Measurements from ENCODE around the gene MAST4.

The MAST4 gene

DNA sequence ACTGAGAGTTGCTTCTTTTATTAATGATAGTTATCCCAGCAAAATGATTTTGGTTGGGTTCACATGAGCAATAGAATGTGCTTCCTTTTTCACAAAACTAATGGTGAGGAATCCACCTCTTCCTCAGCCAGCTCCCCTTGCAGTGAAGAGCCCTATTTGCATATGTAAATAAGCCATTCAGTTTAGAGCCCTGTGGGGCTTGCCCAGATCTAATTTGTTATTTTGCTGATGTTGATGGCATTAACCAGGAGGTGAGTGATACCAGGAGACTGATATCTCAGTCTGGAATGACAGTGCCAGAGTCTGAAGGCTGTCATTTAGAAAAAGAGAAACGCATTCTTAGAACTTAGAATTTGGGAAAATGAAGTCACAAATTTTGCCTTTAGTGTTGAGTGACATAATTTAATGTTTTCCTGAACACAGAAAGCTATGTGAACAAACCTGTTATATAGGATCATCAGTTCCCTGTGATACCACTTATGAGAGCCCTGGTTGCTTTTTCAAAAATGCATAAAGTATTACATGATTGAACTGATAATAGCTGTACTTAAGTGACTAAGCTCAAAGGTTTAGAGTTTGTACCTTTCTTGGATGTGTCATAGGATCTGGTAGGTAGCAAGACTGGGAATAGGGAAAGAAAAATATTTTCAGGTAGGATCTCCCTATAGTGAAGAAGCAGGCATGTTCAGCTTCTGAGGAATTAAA is 271.6 kb downstream of the MAST4 start:
- no peak for DNase-seq (ENCODE audit: low read depth in 3 of 3, low spot score in 1 of 3)

DNA sequence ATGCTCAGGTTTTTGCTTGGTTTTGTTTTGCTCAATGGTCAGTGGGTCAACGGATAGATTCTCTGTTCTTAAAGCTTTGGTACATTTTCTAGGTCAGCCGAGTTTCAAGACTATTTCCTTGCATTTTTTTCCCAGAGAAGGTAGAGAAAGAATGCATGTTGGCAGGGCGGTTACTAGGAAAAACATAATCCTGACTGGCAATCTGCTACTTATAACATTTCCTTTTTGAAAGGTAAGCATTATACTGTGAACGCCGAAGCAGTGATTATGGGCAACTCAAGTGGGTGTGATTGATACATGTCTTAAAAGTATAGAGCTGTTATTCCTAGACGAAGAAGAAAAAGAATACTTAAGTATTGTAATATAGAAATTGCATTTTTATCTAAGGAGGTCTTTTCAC is 273.2 kb downstream of the MAST4 start:
- DNase-seq (ENCODE audit: low read depth in 3 of 3, low spot score in 1 of 3) = no peak

- no peak for DNase-seq (ENCODE audit: low read depth in 3 of 3, low spot score in 1 of 3)
Observed at GRCh38 chr5:66870708-66871107, 274.5 kb downstream of the MAST4 start.

DNA sequence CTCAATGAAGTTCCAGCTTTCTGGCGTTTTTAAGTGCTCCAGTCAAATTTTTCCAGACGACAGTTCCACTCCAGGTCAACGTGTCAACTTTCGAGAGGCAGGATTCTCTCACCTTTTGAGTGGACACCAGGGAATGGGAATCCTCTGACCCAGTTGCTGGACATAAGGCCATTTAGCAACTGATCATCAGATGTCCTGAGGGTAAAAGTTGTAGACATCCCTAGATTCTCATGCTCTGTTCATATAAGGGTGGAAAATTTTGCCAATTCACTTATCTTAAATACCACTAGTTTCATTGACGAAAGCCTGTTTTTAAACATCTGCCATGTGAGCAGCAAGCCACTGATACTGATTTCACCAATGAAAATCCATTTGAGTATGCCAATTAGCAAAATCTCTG is 275.5 kb downstream of the MAST4 start:
- DNase-seq (ENCODE audit: low read depth in 3 of 3, low spot score in 1 of 3) = no peak

GRCh38 chr5:66872736-66873331 is 276.6 kb downstream of the MAST4 start:
- no peak for DNase-seq (ENCODE audit: low read depth in 3 of 3, low spot score in 1 of 3)

- no peak for DNase-seq (ENCODE audit: low read depth in 3 of 3, low spot score in 1 of 3)
Observed at GRCh38 chr5:66874004-66874403, 277.8 kb downstream of the MAST4 start.

- DNase-seq (ENCODE audit: low read depth in 3 of 3, low spot score in 1 of 3) = no peak
Observed at GRCh38 chr5:66875315-66875714, 279.1 kb downstream of the MAST4 start.

DNA sequence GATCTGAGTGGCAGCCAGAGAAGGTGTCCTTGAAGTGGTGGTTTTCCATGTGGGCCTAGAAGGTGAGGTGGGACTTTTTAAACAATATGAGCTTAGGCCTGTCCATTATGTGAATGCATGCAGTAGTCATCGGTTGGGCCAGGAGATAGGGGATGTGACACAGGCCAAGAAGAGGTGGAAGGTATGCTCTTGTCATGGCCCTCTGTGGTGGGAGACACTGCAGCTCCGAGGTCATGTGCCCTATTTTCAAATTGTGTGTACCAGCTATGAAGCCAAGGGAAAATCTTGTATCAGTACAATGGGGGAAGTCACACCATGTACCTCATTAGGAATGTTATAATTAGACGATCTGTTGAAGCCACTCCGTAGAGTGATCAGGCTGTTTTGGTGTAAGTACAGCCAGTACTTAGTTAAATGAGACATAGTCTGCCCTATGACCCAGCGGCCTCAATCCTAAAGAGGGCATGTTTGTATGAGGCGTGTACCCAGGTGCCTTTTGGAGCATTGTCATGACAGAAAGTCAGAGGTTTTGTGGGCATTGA is 280.1 kb downstream of the MAST4 start:
- no peak for DNase-seq (ENCODE audit: low read depth in 3 of 3, low spot score in 1 of 3)

DNA sequence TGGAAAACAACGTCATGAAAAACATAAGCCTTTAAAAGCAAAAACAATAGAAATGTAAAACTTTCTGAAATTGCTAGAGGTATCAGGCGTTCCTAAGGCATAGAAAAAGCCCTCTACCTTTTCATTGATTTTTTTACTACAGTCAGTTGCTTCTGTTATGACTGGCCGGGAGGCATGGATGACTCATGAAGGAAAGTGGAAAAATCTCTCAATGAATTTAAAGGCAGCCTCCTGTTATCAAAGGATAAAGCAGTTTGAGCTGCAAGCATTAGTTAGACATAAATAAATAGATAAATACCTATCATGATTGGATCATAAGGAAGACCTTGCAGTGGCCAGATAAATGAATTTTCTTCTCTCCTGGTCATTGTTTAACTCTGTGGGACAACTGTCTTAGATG is 281.6 kb downstream of the MAST4 start:
- DNase-seq (ENCODE audit: low read depth in 3 of 3, low spot score in 1 of 3) = no peak

- DNase-seq (ENCODE audit: low read depth in 3 of 3, low spot score in 1 of 3) = no peak
Observed at GRCh38 chr5:66880401-66880800, 284.2 kb downstream of the MAST4 start.

GRCh38 chr5:66881480-66882161 is 285.4 kb downstream of the MAST4 start:
- no peak for DNase-seq (ENCODE audit: low read depth in 3 of 3, low spot score in 1 of 3)

DNA sequence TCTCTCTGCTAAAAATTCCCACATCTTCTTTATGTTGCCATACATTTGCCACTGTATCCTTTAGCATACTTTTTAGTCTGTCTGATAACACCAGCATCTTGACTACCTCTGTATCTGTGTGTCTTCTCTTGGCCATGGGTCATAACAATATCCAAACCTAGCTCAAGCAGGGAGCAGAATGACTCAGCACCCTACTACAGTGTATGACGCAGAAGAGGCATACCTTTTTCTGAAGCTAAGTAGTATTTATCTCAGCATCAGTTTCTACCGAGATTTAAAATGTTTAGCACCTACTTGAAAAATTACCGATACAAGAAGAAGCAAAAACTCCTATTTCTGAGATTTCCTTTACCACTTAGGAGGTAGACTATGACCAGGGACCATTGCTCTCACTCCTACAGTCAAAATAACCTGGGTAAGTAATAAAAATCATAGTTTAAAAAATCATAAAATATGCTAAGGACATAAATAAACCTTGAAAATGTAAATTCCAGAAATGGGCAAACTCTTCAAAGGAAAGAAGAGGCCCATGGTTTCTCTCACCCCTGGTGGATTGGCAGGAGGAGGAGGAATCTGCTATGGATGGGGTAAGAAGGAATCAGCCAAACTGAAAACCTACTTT is 286.5 kb downstream of the MAST4 start:
- DNase-seq (ENCODE audit: low read depth in 3 of 3, low spot score in 1 of 3) = no peak

DNA sequence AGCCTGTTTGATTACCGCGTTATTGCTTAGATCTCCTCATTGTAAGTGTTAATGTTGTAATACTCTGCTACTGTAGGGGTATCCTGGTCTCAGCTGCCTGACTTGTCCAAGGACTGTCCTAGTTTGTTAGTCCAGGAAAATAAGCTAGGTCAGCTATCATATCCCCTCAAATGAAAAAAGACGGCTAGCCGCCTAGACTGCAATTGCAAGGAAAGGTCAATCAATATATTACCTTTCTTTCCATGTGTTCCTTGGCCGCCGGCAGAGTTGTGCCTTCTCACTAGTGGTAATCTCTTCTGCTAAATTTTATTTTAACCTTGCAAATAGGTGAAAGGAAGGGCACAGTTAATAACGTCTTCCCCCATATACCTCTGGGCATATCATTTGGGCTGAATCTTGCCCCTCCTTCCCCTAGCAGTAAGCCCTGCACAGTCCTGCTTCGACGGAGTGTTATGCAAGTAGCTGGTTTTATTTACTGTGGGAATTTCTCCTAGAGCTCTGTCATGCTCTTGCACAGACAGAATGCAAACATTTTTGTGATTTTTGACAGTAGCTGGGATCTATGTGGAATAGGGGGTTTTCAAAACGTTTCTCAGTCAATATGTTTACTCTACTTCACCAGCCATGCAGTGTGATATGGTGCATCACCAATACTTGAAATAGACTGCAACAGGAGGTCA is 288.5 kb downstream of the MAST4 start:
- DNase-seq (ENCODE audit: low read depth in 3 of 3, low spot score in 1 of 3) = no peak

DNA sequence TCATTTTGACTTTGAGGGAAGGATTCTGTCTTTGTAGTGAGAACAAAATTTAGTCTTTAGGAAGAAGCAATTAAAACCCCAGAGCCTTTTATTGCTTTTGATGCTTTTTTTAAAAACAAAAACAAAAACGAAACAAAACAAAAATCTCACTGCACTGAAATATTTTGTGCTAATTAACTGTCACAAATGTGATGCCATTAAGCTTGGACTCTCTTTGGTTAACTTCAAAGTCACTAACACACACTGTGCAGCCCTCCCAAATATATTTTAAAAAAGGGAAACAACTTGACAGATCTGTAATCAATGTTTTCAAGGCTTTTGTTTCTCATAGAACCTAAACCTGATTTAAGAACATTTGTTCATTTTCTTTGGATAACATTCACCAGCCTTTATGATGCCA is 290.7 kb downstream of the MAST4 start:
- no peak for DNase-seq (ENCODE audit: low read depth in 3 of 3, low spot score in 1 of 3)

DNA sequence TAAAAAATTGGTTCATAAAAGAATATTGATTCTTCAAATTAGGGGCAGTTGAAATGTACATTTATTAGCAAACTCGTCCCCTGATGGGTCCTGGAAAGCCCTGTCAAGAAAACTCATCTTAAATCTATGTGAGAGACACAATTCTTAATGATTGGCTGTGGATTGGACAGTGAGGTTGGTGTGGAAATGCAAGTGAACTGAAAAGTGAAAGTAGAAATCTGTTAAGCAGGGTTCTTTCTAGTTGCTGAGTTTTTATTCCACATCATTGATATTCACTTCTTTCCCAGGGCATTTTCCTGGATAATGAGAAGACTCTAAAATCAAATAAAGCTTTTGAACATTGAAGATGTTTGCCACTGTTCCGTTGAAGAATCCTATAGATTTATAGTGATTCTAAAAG is 292.4 kb downstream of the MAST4 start:
- no peak for DNase-seq (ENCODE audit: low read depth in 3 of 3, low spot score in 1 of 3)

- DNase-seq (ENCODE audit: low read depth in 3 of 3, low spot score in 1 of 3) = no peak
Observed at GRCh38 chr5:66889056-66889455, 292.9 kb downstream of the MAST4 start.

- no peak for DNase-seq (ENCODE audit: low read depth in 3 of 3, low spot score in 1 of 3)
Observed at GRCh38 chr5:66889524-66889923, 293.3 kb downstream of the MAST4 start.

GRCh38 chr5:66891184-66891925 is 295.2 kb downstream of the MAST4 start:
- DNase-seq (ENCODE audit: low read depth in 3 of 3, low spot score in 1 of 3) = no peak

- no peak for DNase-seq (ENCODE audit: low read depth in 3 of 3, low spot score in 1 of 3)
Observed at GRCh38 chr5:66892716-66893115, 296.5 kb downstream of the MAST4 start.

DNA sequence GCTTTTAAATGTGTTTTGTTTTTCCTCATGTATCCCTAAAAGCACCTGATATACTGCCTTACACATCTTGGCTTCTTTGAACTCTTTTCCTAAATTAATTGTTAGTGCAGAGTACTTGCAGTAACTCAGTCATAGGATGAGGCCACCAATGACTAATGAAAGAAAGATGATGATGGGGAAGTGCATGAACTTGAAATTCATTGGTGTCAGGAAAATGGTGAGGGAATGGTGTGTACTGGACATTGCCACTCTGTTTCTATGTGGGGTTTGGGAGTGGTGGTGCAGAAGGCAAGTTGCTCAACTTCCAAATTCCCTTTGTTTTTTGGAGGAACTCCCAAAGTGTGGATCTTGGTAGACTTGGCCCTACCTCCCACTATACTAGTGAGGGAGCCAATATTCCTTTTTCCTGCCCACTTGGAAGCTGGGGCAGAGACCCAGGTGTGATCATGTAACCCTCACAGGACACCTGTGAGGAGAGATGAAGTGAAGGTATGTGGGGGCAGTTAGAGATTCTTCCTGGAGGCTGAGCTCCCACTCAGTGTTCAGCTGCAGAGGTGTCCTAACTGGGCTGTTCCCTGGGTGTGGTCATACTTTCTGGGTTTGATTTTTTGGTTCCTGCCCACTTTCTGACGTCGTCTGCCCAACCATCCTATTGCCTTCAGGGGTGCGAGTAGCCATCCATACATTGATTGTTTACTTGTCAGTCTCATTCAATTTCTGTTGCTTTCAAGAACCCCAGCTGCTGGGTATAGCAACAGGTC is 298.5 kb downstream of the MAST4 start:
- no peak for DNase-seq (ENCODE audit: low read depth in 3 of 3, low spot score in 1 of 3)
